B cell (primary cell): ENCODE measurements around the gene TBX15. TPM values are rescaled to one million over a fixed set of nuclear protein-coding genes. Genes with fewer than 3 reads are reported as not detected.

ENCODE experiments used
- ATAC-seq: fragments of 200-7000 bp; cut with Tn5 transposase; one replicate; pipeline ENCODE4 v1.10.0; 2021; ENCODE audit warnings: low read depth, mild to moderate bottlenecking, moderate number of reproducible peaks, moderate library complexity
- CTCF ChIA-PET: fragments of 350-600 bp; sonication (Branson Sonifier 250); formaldehyde crosslinking; loops from one replicate; lab custom pipeline; 2021; ENCODE audit warnings: antibody characterized with exemption, inconsistent platforms; lab: Charles Lee
- POLR2A ChIA-PET: fragments of 350-600 bp; sonication (Branson Sonifier 250); formaldehyde crosslinking; loops from one replicate; lab custom pipeline; 2021; ENCODE audit warnings: antibody characterized with exemption; lab: Charles Lee
- DNase-seq: peaks from one replicate; pipeline ENCODE4 v3.0.0; 2013
- H2AFZ ChIP-seq: 2 replicates; pipeline ENCODE4 v1.6.1; 2012; ENCODE audit warnings: mild to moderate bottlenecking, low read depth, low read length; ENCODE audit not compliant: insufficient read depth, poor library complexity, severe bottlenecking
- H3K27ac ChIP-seq, 2 donors: 1 replicate in 1 of 2; 2 replicates in 1 of 2; pipeline ENCODE4 v1.5.1; 2012 to 2013; ENCODE audit warnings: low read length in 2 of 2, mild to moderate bottlenecking in 2 of 2, moderate library complexity in 1 of 2
- H3K27me3 ChIP-seq, 4 experiments: fragments of 200-600 bp in 1 of 4; sonication (generic) in 1 of 4; replicated peaks in 1 of 4; 1 replicate in 2 of 4; 2 replicates in 2 of 4; pipeline versions ENCODE4 v1.6.1 to v1.7.0; 2013 to 2016; ENCODE audit warnings: low read length in 3 of 4, mild to moderate bottlenecking in 2 of 4, mixed read lengths in 1 of 4, moderate library complexity in 1 of 4; ENCODE audit not compliant: insufficient read depth in 4 of 4, control insufficient read depth in 3 of 4; ENCODE audit errors: control extremely low read depth in 1 of 4
- H3K36me3 ChIP-seq, 2 experiments: replicated peaks in 1 of 2; 1 replicate in 1 of 2; 2 replicates in 1 of 2; pipeline versions ENCODE4 v1.6.1 to v1.7.1; 2013; ENCODE audit warnings: low read length in 1 of 2; ENCODE audit not compliant: insufficient read depth in 2 of 2, control insufficient read depth in 1 of 2; ENCODE audit errors: control extremely low read depth in 1 of 2, extremely low read depth in 1 of 2
- H3K4me1 ChIP-seq, 2 donors: fragments of 200-600 bp in 1 of 2; sonication (generic) in 1 of 2; 1 replicate in 1 of 2; 2 replicates in 1 of 2; pipeline versions ENCODE4 v1.5.1 to v1.6.1; 2013 to 2017; ENCODE audit warnings: low read length in 2 of 2; ENCODE audit not compliant: control insufficient read depth in 2 of 2, insufficient read depth in 2 of 2
- H3K4me2 ChIP-seq: replicated peaks from 2 replicates; pipeline ENCODE3; 2012; ENCODE audit warnings: mild to moderate bottlenecking, low read depth, low read length; ENCODE audit not compliant: poor library complexity, severe bottlenecking
- H3K4me3 ChIP-seq, 5 experiments: fragments of 200-600 bp in 1 of 5; sonication (generic) in 1 of 5; 1 replicate in 3 of 5; 2 replicates in 2 of 5; pipeline versions ENCODE4 v1.5.1 to v1.7.0; 2011 to 2016; ENCODE audit warnings: low read length in 4 of 5, mild to moderate bottlenecking in 4 of 5, low read depth in 2 of 5, control low read depth in 1 of 5, moderate library complexity in 1 of 5; ENCODE audit not compliant: insufficient read depth in 1 of 5; ENCODE audit errors: control extremely low read depth in 1 of 5, extremely low read depth in 1 of 5
- H3K79me2 ChIP-seq: fragments of 200-600 bp; sonication (generic); one replicate; pipeline ENCODE4 v1.6.0; 2016; ENCODE audit warnings: low read length; ENCODE audit not compliant: control insufficient read depth, insufficient read depth
- H3K9ac ChIP-seq: fragments of 200-600 bp; sonication (generic); 2 replicates; pipeline ENCODE4 v1.6.1; 2017; ENCODE audit warnings: mild to moderate bottlenecking, low read length, moderate library complexity
- H3K9me3 ChIP-seq, 3 donors: one replicate each; pipeline versions ENCODE4 v1.6.1 to v1.7.1; 2013; ENCODE audit warnings: low read length in 2 of 3; ENCODE audit not compliant: control insufficient read depth in 2 of 3, insufficient read depth in 1 of 3; ENCODE audit errors: control extremely low read depth in 1 of 3
- H4K20me1 ChIP-seq: 2 replicates; pipeline ENCODE4 v1.6.0; 2012; ENCODE audit warnings: mild to moderate bottlenecking, low read length; ENCODE audit not compliant: insufficient read depth, control insufficient read depth, poor library complexity, severe bottlenecking
- H3K27ac Mint-ChIP-seq: one replicate; pipeline ENCODE4 v1.8.0; 2021; ENCODE audit warnings: mixed read lengths
- H3K27me3 Mint-ChIP-seq: one replicate; pipeline ENCODE4 v1.8.0; 2021; ENCODE audit warnings: mixed read lengths
- H3K4me1 Mint-ChIP-seq: one replicate; pipeline ENCODE4 v1.8.0; 2021; ENCODE audit warnings: mixed read lengths
- H3K4me3 Mint-ChIP-seq: one replicate; pipeline ENCODE4 v1.8.0; 2021; ENCODE audit warnings: mixed read lengths
- H3K9me3 Mint-ChIP-seq: one replicate; pipeline ENCODE4 v1.8.0; 2022; ENCODE audit warnings: mixed read lengths; ENCODE audit not compliant: insufficient read depth
- CTCF ChIP-seq: fragments of 200-600 bp; IDR thresholded peaks from one replicate; pipeline ENCODE4 v1.8.0; 2022; ENCODE audit warnings: antibody characterized with exemption, mild to moderate bottlenecking
- EZH2 ChIP-seq: IDR thresholded peaks from 2 replicates; pipeline ENCODE4 v1.6.1; 2012; ENCODE audit warnings: borderline replicate concordance, low read depth, mild to moderate bottlenecking, moderate library complexity, low read length; ENCODE audit not compliant: insufficient read depth, poor library complexity, severe bottlenecking
- WGBS: methylation state at CpG from one replicate; pipeline ENCODE4 v1.1.5; 2013; ENCODE audit warnings: missing lambda C conversion rate; ENCODE audit not compliant: insufficient coverage; 5-methylcytosine and 5-hydroxymethylcytosine counted together
- intact Hi-C: fragments of 100-400 bp; cut with micrococcal nuclease; formaldehyde crosslinking; loops from one replicate; pipeline ENCODE4 v1.10.0; 2022
- polyA plus RNA-seq: library from polyadenylated mRNA; depleted of rRNA; stranded (reverse); fragments of >200 nt; gene quantifications from 2 replicates; pipeline ENCODE4 v1.2.3, GENCODE V29; 2012
- total RNA-seq, 2 donors: library from RNA; stranded (reverse); fragments of 120-200 nt in 1 of 2; gene quantifications; 1 replicate in 1 of 2; 2 replicates in 1 of 2; pipeline versions ENCODE4 v1.2.3 to v1.2.4, GENCODE V29; 2013 to 2022

Gene TBX15
- total and polyA plus RNA-seq, 2 donors (not counting 1 experiment from before 2014, with no cell fraction given): 0.03 to 0.15 TPM

GRCh38 chr1:118998171-118998570 is 10.0 kb upstream of the TBX15 start:
- no peak for ATAC-seq
- Histone ChIP-seq H3K4me2 (no peak overlapping the region), H3K9ac (no peak overlapping the region), H3K4me1 (peaks cover 4 to 7% of the 10 kb centered on the region in 2 donors), H3K27me3 (peaks cover 0 to 94% (median 62%) of the 10 kb centered on the region in 4 experiments), H3K9me3 (peaks cover 0 to 50% (median 0%) of the 10 kb centered on the region in 3 donors), H3K27ac (no peak overlapping the region), H3K36me3 (no peaks in the 10 kb centered on the region), H3K4me3 (no peak overlapping the region), H4K20me1 (no peaks in the 10 kb centered on the region), H3K79me2 (no peaks in the 10 kb centered on the region), H2AFZ (no peak overlapping the region)
- intact Hi-C loops: no loop called here
- Mint-ChIP-seq H3K27me3 (peaks cover 70% of the 10 kb centered on the region), H3K4me1 (peaks cover 9% of the 10 kb centered on the region), H3K27ac (no peak overlapping the region), H3K4me3 (no peak overlapping the region), H3K9me3 (peaks cover 3% of the 10 kb centered on the region)
- no peak for DNase-seq
- ChIA-PET POLR2A (no interaction called here), CTCF (no interaction called here)
- no peak for TF ChIP-seq CTCF
- TF ChIP-seq EZH2: no peak
- WGBS: 40% methylated on average over 2 of the region's 2 CpGs

GRCh38 chr1:118997225-118997624 is 9.1 kb upstream of the TBX15 start:
- H4K20me1 ChIP-seq: no peaks in the 10 kb centered on the region
- no peak overlapping the region for H2AFZ ChIP-seq
- H3K27me3 ChIP-seq: peaks cover 0 to 94% (median 60%) of the 10 kb centered on the region in 4 experiments
- H3K4me1 ChIP-seq: peaks cover 7 to 8% of the 10 kb centered on the region in 2 donors
- H3K4me2 ChIP-seq: no peak overlapping the region
- intact Hi-C loops: no loop called here
- no peak overlapping the region for H3K27ac Mint-ChIP-seq
- TF ChIP-seq CTCF (no peak), EZH2 (no peak)
- no peak for ATAC-seq
- peaks cover 11% of the 10 kb centered on the region for H3K4me1 Mint-ChIP-seq
- DNase-seq: no peak
- WGBS: no CpG with 5 or more reads among the region's 7 CpGs
- H3K4me3 Mint-ChIP-seq: no peak overlapping the region
- CTCF ChIA-PET: no interaction called here
- H3K36me3 ChIP-seq: no peaks in the 10 kb centered on the region
- H3K4me3 ChIP-seq: no peak overlapping the region
- H3K9me3 Mint-ChIP-seq: peaks cover 3% of the 10 kb centered on the region
- peaks cover 0 to 59% (median 0%) of the 10 kb centered on the region in 3 donors for H3K9me3 ChIP-seq
- H3K27ac ChIP-seq: no peak overlapping the region
- POLR2A ChIA-PET: no interaction called here
- H3K9ac ChIP-seq: no peak overlapping the region
- H3K27me3 Mint-ChIP-seq: peaks cover 66% of the 10 kb centered on the region
- no peaks in the 10 kb centered on the region for H3K79me2 ChIP-seq
